HS-5 (cell line): Measurements from ENCODE around the gene ATRNL1.

Experiments used
- DNase-seq: peaks from one replicate; pipeline ENCODE4 v3.0.0-alpha.2; 2012; ENCODE audit warnings: low read depth

ATRNL1 gene

GRCh38 chr10:115985786-115986185 is 892.6 kb downstream of the ATRNL1 start:
- no peak for DNase-seq

- DNase-seq = no peak
Measured at GRCh38 chr10:115988380-115988779, 895.2 kb downstream of the ATRNL1 start.

- no peak for DNase-seq
Measured at GRCh38 chr10:115989621-115990020, 896.5 kb downstream of the ATRNL1 start.

- DNase-seq = no peak
Measured at GRCh38 chr10:115992236-115992986, 899.2 kb downstream of the ATRNL1 start.

- DNase-seq = no peak
Measured at GRCh38 chr10:115996031-115996430, 902.9 kb downstream of the ATRNL1 start.

- no peak for DNase-seq
Measured at GRCh38 chr10:115998301-115998700, 905.1 kb downstream of the ATRNL1 start.
